ENCODE data around the gene MOGAT2. TPM values are rescaled to one million over a fixed set of nuclear protein-coding genes. Genes with fewer than 3 reads are reported as not detected.
A peak's percentile ranks its signal among the peaks of the same experiment; 100 is the strongest.

The MOGAT2 gene
- total and polyA plus RNA-seq, 2 of the 13 experiments (the other 11 are each of a cell fraction or from before 2014, with no cell fraction given) = 27.2 to 27.8 TPM

- TF ChIP-seq PBX3 (CRISPR knock-in tag; IDR thresholded peaks at IDR 0.05; ENCODE audit: borderline replicate concordance) (no peak), ZNF749 (CRISPR knock-in tag; IDR thresholded peaks at IDR 0.05; ENCODE audit: borderline replicate concordance) (no peak), HOXA9 (CRISPR knock-in tag; IDR thresholded peaks at IDR 0.05; ENCODE audit: borderline replicate concordance) (no peak), ZBTB7B (CRISPR knock-in tag; IDR thresholded peaks at IDR 0.05) (no peak), NFATC3 (CRISPR knock-in tag; IDR thresholded peaks at IDR 0.05) (no peak), MIXL1 (CRISPR knock-in tag; IDR thresholded peaks at IDR 0.05) (peak; percentile 19; the same call in 1 of the 2 replicates), ZNF451 (CRISPR knock-in tag; IDR thresholded peaks at IDR 0.05) (no peak), REL (CRISPR knock-in tag; conservative IDR thresholded peaks at IDR 0.05) (no peak), CEBPZ (IDR thresholded peaks at IDR 0.05; ENCODE audit: low read length) (no peak), SIN3A (IDR thresholded peaks at IDR 0.05; ENCODE audit: borderline replicate concordance, low read depth, low read length) (no peak), ARID5B (CRISPR knock-in tag; IDR thresholded peaks at IDR 0.05) (peak; percentile 62), ZSCAN22 (CRISPR knock-in tag; IDR thresholded peaks at IDR 0.05) (no peak), MTA3 (CRISPR knock-in tag; IDR thresholded peaks at IDR 0.05) (no peak), GZF1 (CRISPR knock-in tag; IDR thresholded peaks at IDR 0.05) (no peak), KDM2A (CRISPR knock-in tag; IDR thresholded peaks at IDR 0.05; ENCODE audit: borderline replicate concordance, low read depth) (peak; percentile 21; the same call in 1 of the 2 replicates), CREM (IDR thresholded peaks at IDR 0.05) (no peak), CREM (CRISPR knock-in tag; IDR thresholded peaks at IDR 0.05) (no peak), MAFK (conservative IDR thresholded peaks at IDR 0.05 in 1 of 2, IDR thresholded peaks at IDR 0.05 in 1 of 2; ENCODE audit: low read length in 2 of 2) (peak; percentile 78 to 84), ZNF280B (CRISPR knock-in tag; IDR thresholded peaks at IDR 0.05; ENCODE audit: borderline replicate concordance) (peak; percentile 74; the same call in 1 of the 2 replicates), ZBTB21 (CRISPR knock-in tag; IDR thresholded peaks at IDR 0.05) (no peak), HHEX (CRISPR knock-in tag; IDR thresholded peaks at IDR 0.05) (no peak)
Observed at GRCh38 chr11:75734491-75735180, 17.0 kb downstream of the MOGAT2 start (continued).
